ENCODE data around the gene THRB.

The THRB gene

GRCh38 chr3:24390169-24391130 is 104.2 kb downstream of the THRB start:
- TF ChIP-seq, protein P1, sequence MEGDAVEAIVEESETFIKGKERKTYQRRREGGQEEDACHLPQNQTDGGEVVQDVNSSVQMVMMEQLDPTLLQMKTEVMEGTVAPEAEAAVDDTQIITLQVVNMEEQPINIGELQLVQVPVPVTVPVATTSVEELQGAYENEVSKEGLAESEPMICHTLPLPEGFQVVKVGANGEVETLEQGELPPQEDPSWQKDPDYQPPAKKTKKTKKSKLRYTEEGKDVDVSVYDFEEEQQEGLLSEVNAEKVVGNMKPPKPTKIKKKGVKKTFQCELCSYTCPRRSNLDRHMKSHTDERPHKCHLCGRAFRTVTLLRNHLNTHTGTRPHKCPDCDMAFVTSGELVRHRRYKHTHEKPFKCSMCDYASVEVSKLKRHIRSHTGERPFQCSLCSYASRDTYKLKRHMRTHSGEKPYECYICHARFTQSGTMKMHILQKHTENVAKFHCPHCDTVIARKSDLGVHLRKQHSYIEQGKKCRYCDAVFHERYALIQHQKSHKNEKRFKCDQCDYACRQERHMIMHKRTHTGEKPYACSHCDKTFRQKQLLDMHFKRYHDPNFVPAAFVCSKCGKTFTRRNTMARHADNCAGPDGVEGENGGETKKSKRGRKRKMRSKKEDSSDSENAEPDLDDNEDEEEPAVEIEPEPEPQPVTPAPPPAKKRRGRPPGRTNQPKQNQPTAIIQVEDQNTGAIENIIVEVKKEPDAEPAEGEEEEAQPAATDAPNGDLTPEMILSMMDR (IDR thresholded peaks at IDR 0.05; ENCODE audit: low read length, missing control alignments) = no peak
- no peak overlapping the region for H3K4me3 ChIP-seq (replicated peaks; ENCODE audit: low read depth, low read length)
- DNase-seq (ENCODE audit: low read depth) = no peak

GRCh38 chr3:24389108-24390090 is 105.3 kb downstream of the THRB start:
- DNase-seq (ENCODE audit: low read depth) = no peak
- TF ChIP-seq, protein P1 (IDR thresholded peaks at IDR 0.05; ENCODE audit: low read length, missing control alignments) = no peak
- H3K4me3 ChIP-seq (replicated peaks; ENCODE audit: low read depth, low read length) = no peak overlapping the region

GRCh38 chr3:24388611-24389010 is 106.0 kb downstream of the THRB start:
- DNase-seq (ENCODE audit: low read depth) = no peak
- H3K4me3 ChIP-seq (replicated peaks; ENCODE audit: low read depth, low read length) = no peak overlapping the region
- TF ChIP-seq, protein P1 (IDR thresholded peaks at IDR 0.05; ENCODE audit: low read length, missing control alignments) = no peak

GRCh38 chr3:24388159-24388558 is 106.5 kb downstream of the THRB start:
- DNase-seq (ENCODE audit: low read depth) = no peak
- TF ChIP-seq, protein P1 (IDR thresholded peaks at IDR 0.05; ENCODE audit: low read length, missing control alignments) = no peak

GRCh38 chr3:24387493-24387892 is 107.2 kb downstream of the THRB start:
- TF ChIP-seq, protein P1 (IDR thresholded peaks at IDR 0.05; ENCODE audit: low read length, missing control alignments) = no peak
- H3K4me3 ChIP-seq (replicated peaks; ENCODE audit: low read depth, low read length) = no peak overlapping the region
- DNase-seq (ENCODE audit: low read depth) = peak; percentile 13

More at GRCh38 chr3:24388159-24388558, 106.5 kb downstream of the THRB start:
- no peak overlapping the region for H3K4me3 ChIP-seq (replicated peaks; ENCODE audit: low read depth, low read length)

DNA sequence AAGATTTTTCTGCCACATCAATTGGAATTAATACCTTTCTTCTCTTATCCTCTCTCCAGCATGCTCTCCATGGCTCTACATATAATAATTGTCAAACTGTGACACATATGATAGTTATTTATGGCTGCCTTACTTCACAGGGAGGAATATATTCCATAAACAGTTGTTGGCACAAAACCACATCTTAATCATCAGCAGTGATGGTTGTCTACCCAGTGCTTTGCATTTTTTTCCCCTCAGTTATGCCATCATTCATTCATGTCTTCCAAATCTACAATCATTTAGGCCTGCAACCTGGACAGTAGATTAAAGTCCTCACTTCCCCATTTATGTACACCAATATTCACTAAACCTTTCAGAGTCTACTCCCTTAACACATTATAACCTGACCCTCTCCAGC is 107.7 kb downstream of the THRB start:
- no peak for DNase-seq (ENCODE audit: low read depth)
- TF ChIP-seq, protein P1 (IDR thresholded peaks at IDR 0.05; ENCODE audit: low read length, missing control alignments) = no peak
- H3K4me3 ChIP-seq (replicated peaks; ENCODE audit: low read depth, low read length) = no peak overlapping the region

All from fibroblast of pulmonary artery (primary cell).